Thyroid gland (tissue), 4 donors: Measurements from ENCODE around the gene MSH4.
"Not testable (repeated sequence)": the region's sequence is repeated elsewhere in the genome, so short reads cannot be mapped to it uniquely, and the experiment has no call there.

Experiments used
- CTCF ChIP-seq, 6 experiments: fragments of 200-600 bp in 3 of 6; fragments of 450-650 bp in 3 of 6; sonication (generic) in 3 of 6; IDR thresholded peaks; one replicate each; pipeline ENCODE4 v1.5.1; 2016 to 2019; ENCODE audit warnings: antibody characterized with exemption in 6 of 6, mild to moderate bottlenecking in 2 of 6, inconsistent platforms in 1 of 6, moderate library complexity in 1 of 6
- POLR2A ChIP-seq, 2 donors: fragments of 450-650 bp; IDR thresholded peaks; one replicate each; pipeline ENCODE4 v1.6.1; 2017; ENCODE audit warnings: antibody characterized with exemption in 2 of 2, mild to moderate bottlenecking in 2 of 2, moderate library complexity in 1 of 2

- not testable (repeated sequence) for TF ChIP-seq CTCF, POLR2A (IDR thresholded peaks at IDR 0.05)
These were observed 39.5 kb upstream of the MSH4 start for GRCh38 chr1:75757210-75757609.
